Sigmoid colon (tissue), 4 donors: ENCODE results near the gene TRAPPC5.

ENCODE experiments used
- CTCF ChIP-seq, 4 experiments: fragments of 450-650 bp in 3 of 4; fragments of 200-600 bp in 1 of 4; IDR thresholded peaks; one replicate each; pipeline ENCODE4 v1.5.1; 2016 to 2019; ENCODE audit warnings: antibody characterized with exemption in 4 of 4, mild to moderate bottlenecking in 3 of 4, moderate library complexity in 2 of 4
- EP300 ChIP-seq, 4 donors: sonication (generic); formaldehyde crosslinking; IDR thresholded peaks; one replicate each; pipeline ENCODE4 v1.6.1; 2017; ENCODE audit warnings: antibody characterized with exemption in 4 of 4
- POLR2AphosphoS5 ChIP-seq, 4 donors: sonication (generic); formaldehyde crosslinking; IDR thresholded peaks; one replicate each; pipeline ENCODE4 v1.6.1; 2017; ENCODE audit warnings: antibody characterized with exemption in 4 of 4

- TF ChIP-seq CTCF (IDR thresholded peaks at IDR 0.05) (no peak), POLR2AphosphoS5 (IDR thresholded peaks at IDR 0.05) (no peak), EP300 (IDR thresholded peaks at IDR 0.05) (no peak)
Measured at GRCh38 chr19:7676854-7677253, 3.8 kb upstream of the TRAPPC5 start, which contains the start of gene MCEMP1.
